Neural cell (in vitro differentiated cells): ENCODE measurements around the gene ESD. TPM values are rescaled to one million over a fixed set of nuclear protein-coding genes. Genes with fewer than 3 reads are reported as not detected.

Experiments
- H2AFZ ChIP-seq: fragments of 200-600, 300-800 bp; sonication (generic), shearing (Covaris generic); 2 replicates; pipeline ENCODE4 v1.6.0; 2014; ENCODE audit warnings: low read depth, mild to moderate bottlenecking, antibody characterized with exemption, low read length, moderate library complexity
- H3F3A ChIP-seq: fragments of 200-600 bp; shearing (Covaris generic); 2 replicates; pipeline ENCODE4 v1.6.1; 2016; ENCODE audit warnings: mild to moderate bottlenecking, moderate library complexity, mixed read lengths, antibody characterized with exemption, low read length; ENCODE audit not compliant: insufficient read depth, poor library complexity, severe bottlenecking
- H3K27ac ChIP-seq: fragments of 200-600, 300-800 bp; sonication (generic), shearing (Covaris generic); 2 replicates; pipeline ENCODE4 v1.5.1; 2014; ENCODE audit warnings: mild to moderate bottlenecking, low read length, moderate library complexity
- H3K27me3 ChIP-seq: fragments of 300-800, 200-600 bp; sonication (generic), shearing (Covaris generic); 2 replicates; pipeline ENCODE4 v1.6.0; 2014; ENCODE audit warnings: mild to moderate bottlenecking, low read depth, low read length, moderate library complexity; ENCODE audit not compliant: insufficient read depth
- H3K36me3 ChIP-seq: fragments of 300-800, 200-600 bp; sonication (generic), shearing (Covaris generic); 2 replicates; pipeline ENCODE4 v1.5.1; 2014; ENCODE audit warnings: mild to moderate bottlenecking, antibody characterized with exemption, low read length, moderate library complexity; ENCODE audit not compliant: insufficient read depth
- H3K4me2 ChIP-seq: fragments of 300-800, 200-600 bp; sonication (generic), shearing (Covaris generic); 2 replicates; pipeline ENCODE4 v1.6.0; 2014; ENCODE audit warnings: mild to moderate bottlenecking, low read length
- H3K4me3 ChIP-seq: fragments of 300-800, 200-600 bp; sonication (generic), shearing (Covaris generic); 2 replicates; pipeline ENCODE4 v1.5.1; 2014; ENCODE audit warnings: mild to moderate bottlenecking, low read length, moderate library complexity
- H3K79me2 ChIP-seq: fragments of 200-600 bp; shearing (Covaris generic); replicated peaks from 2 replicates; pipeline ENCODE4 v1.6.0; 2014; ENCODE audit warnings: mild to moderate bottlenecking, low read length, moderate library complexity; ENCODE audit not compliant: insufficient read depth
- H3K9ac ChIP-seq: fragments of 300-800, 200-600 bp; sonication (generic), shearing (Covaris generic); 2 replicates; pipeline ENCODE4 v1.6.1; 2016; ENCODE audit warnings: mild to moderate bottlenecking, low read length, mixed read lengths
- H3K9me2 ChIP-seq: fragments of 200-600 bp; shearing (Covaris generic); 2 replicates; pipeline ENCODE4 v1.6.1; 2016; ENCODE audit warnings: mild to moderate bottlenecking, low read length, mixed read lengths; ENCODE audit not compliant: insufficient read depth
- H3K9me3 ChIP-seq: fragments of 200-600, 300-800 bp; sonication (generic), shearing (Covaris generic); 2 replicates; pipeline ENCODE4 v1.6.1; 2016; ENCODE audit warnings: mild to moderate bottlenecking, mixed run types, low read length, moderate library complexity, mixed read lengths
- H4K20me1 ChIP-seq: fragments of 200-600 bp; shearing (Covaris generic); 2 replicates; pipeline ENCODE4 v1.6.1; 2016; ENCODE audit warnings: mild to moderate bottlenecking, mixed run types; ENCODE audit not compliant: insufficient read depth
- EP300 ChIP-seq: fragments of 450-650 bp; conservative IDR thresholded peaks from 2 replicates; pipeline ENCODE4 v1.6.1; 2014; ENCODE audit warnings: antibody characterized with exemption, mild to moderate bottlenecking, moderate library complexity; ENCODE audit not compliant: poor library complexity, severe bottlenecking
- EZH2 ChIP-seq: fragments of 200-600, 300-800 bp; shearing (Covaris generic), sonication (generic); IDR thresholded peaks from 2 replicates; pipeline ENCODE4 v1.6.1; 2014; ENCODE audit warnings: antibody characterized with exemption, low read length, borderline replicate concordance, mild to moderate bottlenecking; ENCODE audit not compliant: insufficient read depth, poor library complexity, severe bottlenecking
- MXI1 ChIP-seq: fragments of 450-650 bp; conservative IDR thresholded peaks from 2 replicates; pipeline ENCODE4 v1.6.1; 2014; ENCODE audit warnings: antibody characterized with exemption, mild to moderate bottlenecking; ENCODE audit not compliant: poor library complexity, severe bottlenecking
- POLR2AphosphoS5 ChIP-seq: IDR thresholded peaks from 2 replicates; pipeline ENCODE4 v1.6.1; 2012
- RAD21 ChIP-seq: fragments of 450-650 bp; conservative IDR thresholded peaks from 2 replicates; pipeline ENCODE4 v1.6.1; 2014; ENCODE audit warnings: antibody characterized with exemption, mild to moderate bottlenecking, moderate library complexity
- SMC3 ChIP-seq: fragments of 450-650 bp; conservative IDR thresholded peaks from 2 replicates; pipeline ENCODE4 v1.6.1; 2014; ENCODE audit warnings: antibody characterized with exemption, mild to moderate bottlenecking, moderate library complexity; ENCODE audit not compliant: poor library complexity
- TAF1 ChIP-seq: IDR thresholded peaks from 2 replicates; pipeline ENCODE4 v1.6.1; 2012; ENCODE audit warnings: low read depth
- polyA plus RNA-seq: library from polyadenylated mRNA; depleted of rRNA; stranded (reverse); fragments of >200 nt; gene quantifications from 2 replicates; pipeline ENCODE4 v1.2.3, GENCODE V29; 2014
- TF ChIP-seq, protein P1 (sequence below): fragments of 450-650 bp; IDR thresholded peaks from 2 replicates; pipeline ENCODE4 v1.5.1; 2014; ENCODE audit warnings: antibody characterized with exemption, mild to moderate bottlenecking, moderate library complexity; ENCODE audit not compliant: poor library complexity, severe bottlenecking
- TF ChIP-seq, protein P2 (sequence below): IDR thresholded peaks from 2 replicates; pipeline ENCODE4 v1.6.1; 2012; ENCODE audit warnings: borderline replicate concordance

Gene ESD
- polyA plus RNA-seq, 1 donor from 2014 or later: 94.6 TPM

DNA sequence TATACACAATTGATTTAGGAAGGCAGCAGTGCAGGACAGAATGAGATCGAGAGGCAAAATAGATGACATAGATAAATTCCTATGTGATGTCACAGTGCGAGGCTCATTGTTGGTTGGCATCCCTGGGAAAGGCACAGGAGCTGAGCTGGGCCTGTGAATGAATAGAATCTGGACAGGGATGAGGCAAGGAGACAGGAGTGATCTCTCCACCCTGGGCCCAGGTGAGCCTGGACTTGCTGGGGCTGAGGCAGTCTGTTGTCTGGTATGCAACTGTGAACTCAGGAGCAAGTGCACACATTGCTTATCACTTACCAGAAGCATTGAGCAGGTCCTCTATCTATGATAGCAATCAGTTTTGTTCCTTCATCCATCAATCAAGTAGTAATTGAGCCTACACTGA, 48.2 kb upstream of the ESD start:
- H3K9ac ChIP-seq: no peak overlapping the region
- TF ChIP-seq RAD21 (no peak), MXI1 (no peak), EP300 (no peak), EZH2 (no peak), SMC3 (no peak), POLR2AphosphoS5 (no peak), TAF1 (no peak)
- TF ChIP-seq, protein P1, sequence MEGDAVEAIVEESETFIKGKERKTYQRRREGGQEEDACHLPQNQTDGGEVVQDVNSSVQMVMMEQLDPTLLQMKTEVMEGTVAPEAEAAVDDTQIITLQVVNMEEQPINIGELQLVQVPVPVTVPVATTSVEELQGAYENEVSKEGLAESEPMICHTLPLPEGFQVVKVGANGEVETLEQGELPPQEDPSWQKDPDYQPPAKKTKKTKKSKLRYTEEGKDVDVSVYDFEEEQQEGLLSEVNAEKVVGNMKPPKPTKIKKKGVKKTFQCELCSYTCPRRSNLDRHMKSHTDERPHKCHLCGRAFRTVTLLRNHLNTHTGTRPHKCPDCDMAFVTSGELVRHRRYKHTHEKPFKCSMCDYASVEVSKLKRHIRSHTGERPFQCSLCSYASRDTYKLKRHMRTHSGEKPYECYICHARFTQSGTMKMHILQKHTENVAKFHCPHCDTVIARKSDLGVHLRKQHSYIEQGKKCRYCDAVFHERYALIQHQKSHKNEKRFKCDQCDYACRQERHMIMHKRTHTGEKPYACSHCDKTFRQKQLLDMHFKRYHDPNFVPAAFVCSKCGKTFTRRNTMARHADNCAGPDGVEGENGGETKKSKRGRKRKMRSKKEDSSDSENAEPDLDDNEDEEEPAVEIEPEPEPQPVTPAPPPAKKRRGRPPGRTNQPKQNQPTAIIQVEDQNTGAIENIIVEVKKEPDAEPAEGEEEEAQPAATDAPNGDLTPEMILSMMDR: no peak
- TF ChIP-seq, protein P2, sequence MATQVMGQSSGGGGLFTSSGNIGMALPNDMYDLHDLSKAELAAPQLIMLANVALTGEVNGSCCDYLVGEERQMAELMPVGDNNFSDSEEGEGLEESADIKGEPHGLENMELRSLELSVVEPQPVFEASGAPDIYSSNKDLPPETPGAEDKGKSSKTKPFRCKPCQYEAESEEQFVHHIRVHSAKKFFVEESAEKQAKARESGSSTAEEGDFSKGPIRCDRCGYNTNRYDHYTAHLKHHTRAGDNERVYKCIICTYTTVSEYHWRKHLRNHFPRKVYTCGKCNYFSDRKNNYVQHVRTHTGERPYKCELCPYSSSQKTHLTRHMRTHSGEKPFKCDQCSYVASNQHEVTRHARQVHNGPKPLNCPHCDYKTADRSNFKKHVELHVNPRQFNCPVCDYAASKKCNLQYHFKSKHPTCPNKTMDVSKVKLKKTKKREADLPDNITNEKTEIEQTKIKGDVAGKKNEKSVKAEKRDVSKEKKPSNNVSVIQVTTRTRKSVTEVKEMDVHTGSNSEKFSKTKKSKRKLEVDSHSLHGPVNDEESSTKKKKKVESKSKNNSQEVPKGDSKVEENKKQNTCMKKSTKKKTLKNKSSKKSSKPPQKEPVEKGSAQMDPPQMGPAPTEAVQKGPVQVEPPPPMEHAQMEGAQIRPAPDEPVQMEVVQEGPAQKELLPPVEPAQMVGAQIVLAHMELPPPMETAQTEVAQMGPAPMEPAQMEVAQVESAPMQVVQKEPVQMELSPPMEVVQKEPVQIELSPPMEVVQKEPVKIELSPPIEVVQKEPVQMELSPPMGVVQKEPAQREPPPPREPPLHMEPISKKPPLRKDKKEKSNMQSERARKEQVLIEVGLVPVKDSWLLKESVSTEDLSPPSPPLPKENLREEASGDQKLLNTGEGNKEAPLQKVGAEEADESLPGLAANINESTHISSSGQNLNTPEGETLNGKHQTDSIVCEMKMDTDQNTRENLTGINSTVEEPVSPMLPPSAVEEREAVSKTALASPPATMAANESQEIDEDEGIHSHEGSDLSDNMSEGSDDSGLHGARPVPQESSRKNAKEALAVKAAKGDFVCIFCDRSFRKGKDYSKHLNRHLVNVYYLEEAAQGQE: no peak
- H4K20me1 ChIP-seq: no peaks in the 10 kb centered on the region
- H3K36me3 ChIP-seq: no peaks in the 10 kb centered on the region
- no peaks in the 10 kb centered on the region for H3K9me3 ChIP-seq
- H3F3A ChIP-seq: no peaks in the 10 kb centered on the region
- no peaks in the 10 kb centered on the region for H3K27me3 ChIP-seq
- H3K4me3 ChIP-seq: no peak overlapping the region
- H3K4me2 ChIP-seq: no peak overlapping the region
- H3K79me2 ChIP-seq: no peaks in the 10 kb centered on the region
- no peak overlapping the region for H2AFZ ChIP-seq
- H3K9me2 ChIP-seq: no peaks in the 10 kb centered on the region
- H3K27ac ChIP-seq: no peak overlapping the region

DNA sequence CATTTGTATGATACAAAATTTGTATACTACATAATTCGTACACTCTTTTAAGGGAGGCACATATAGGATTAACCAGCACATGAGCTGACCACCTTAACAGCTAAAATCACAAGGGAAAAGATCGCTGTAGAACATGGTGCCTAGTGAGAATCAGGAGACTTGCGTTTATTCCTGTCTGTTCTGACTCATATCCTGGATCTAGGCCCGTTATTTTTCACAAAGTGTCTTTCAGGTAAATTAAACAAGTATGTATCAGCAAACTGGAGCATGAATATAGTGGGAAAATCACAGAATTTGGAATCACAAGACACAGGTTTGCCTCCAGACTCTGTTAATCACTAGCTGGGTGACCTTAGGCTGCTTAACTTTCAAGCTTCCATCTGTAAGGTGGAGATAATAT, 47.5 kb upstream of the ESD start:
- H3F3A ChIP-seq: no peaks in the 10 kb centered on the region
- no peak overlapping the region for H3K27ac ChIP-seq
- no peaks in the 10 kb centered on the region for H3K27me3 ChIP-seq
- H3K9me3 ChIP-seq: no peaks in the 10 kb centered on the region
- no peak overlapping the region for H3K9ac ChIP-seq
- peak overlapping the region; percentile 7 for H3K4me3 ChIP-seq
- no peak for TF ChIP-seq TAF1
- H3K36me3 ChIP-seq: no peaks in the 10 kb centered on the region
- no peaks in the 10 kb centered on the region for H3K9me2 ChIP-seq
- no peak overlapping the region for H2AFZ ChIP-seq
- H3K4me2 ChIP-seq: no peak overlapping the region
- no peaks in the 10 kb centered on the region for H4K20me1 ChIP-seq
- H3K79me2 ChIP-seq: no peaks in the 10 kb centered on the region

DNA sequence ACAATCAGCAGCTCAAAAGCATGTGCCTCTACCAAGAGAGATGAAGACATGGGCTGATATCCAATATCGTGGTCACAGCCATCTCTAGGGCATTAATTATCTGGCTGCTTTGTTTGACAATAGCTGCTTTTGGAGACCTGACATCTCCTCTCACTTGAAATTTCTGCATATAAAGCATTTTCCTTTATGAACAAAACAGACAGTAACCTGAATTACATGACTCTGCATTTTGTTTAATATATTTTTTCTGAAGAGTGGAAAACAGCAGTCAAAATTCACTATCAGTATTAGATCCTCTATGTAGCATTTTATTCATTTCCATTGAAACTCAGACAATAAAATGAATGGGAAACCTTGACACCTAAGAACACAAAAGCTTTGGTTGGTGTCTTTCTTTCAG, 42.4 kb upstream of the ESD start:
- TF ChIP-seq EP300 (no peak), SMC3 (no peak), EZH2 (no peak), POLR2AphosphoS5 (no peak), RAD21 (no peak), TAF1 (no peak), MXI1 (no peak)
- TF ChIP-seq, protein P1: no peak
- TF ChIP-seq, protein P2: no peak
- no peaks in the 10 kb centered on the region for H3K27me3 ChIP-seq
- H3K4me2 ChIP-seq: no peak overlapping the region
- no peak overlapping the region for H2AFZ ChIP-seq
- H4K20me1 ChIP-seq: no peaks in the 10 kb centered on the region
- no peaks in the 10 kb centered on the region for H3K9me3 ChIP-seq
- H3K36me3 ChIP-seq: no peaks in the 10 kb centered on the region
- no peaks in the 10 kb centered on the region for H3F3A ChIP-seq
- no peaks in the 10 kb centered on the region for H3K9me2 ChIP-seq
- H3K79me2 ChIP-seq: no peaks in the 10 kb centered on the region
- H3K9ac ChIP-seq: no peak overlapping the region
- no peak overlapping the region for H3K27ac ChIP-seq
- H3K4me3 ChIP-seq: no peak overlapping the region
